GM18909 (cell line): ENCODE data around the gene CCNDBP1.
"Not testable (repeated sequence)": the region's sequence is repeated elsewhere in the genome, so short reads cannot be mapped to it uniquely, and the experiment has no call there.

Source experiments
- ATAC-seq: cut with Tn5 transposase; IDR thresholded peaks from one replicate; pipeline ENCODE4 v1.9.1; 2021; ENCODE audit warnings: mild to moderate bottlenecking; ENCODE audit not compliant: unreplicated experiment, poor library complexity

Gene CCNDBP1

GRCh38 chr15:43213466-43213865 is 28.3 kb downstream of the CCNDBP1 start:
- no peak for ATAC-seq

- ATAC-seq, result no peak
Observed at GRCh38 chr15:43214169-43214568, 29.0 kb downstream of the CCNDBP1 start.

- ATAC-seq, result no peak
Observed at GRCh38 chr15:43214592-43215295, 29.5 kb downstream of the CCNDBP1 start.

- ATAC-seq, result no peak
Observed at GRCh38 chr15:43215961-43216360, 30.8 kb downstream of the CCNDBP1 start.

GRCh38 chr15:43218908-43219706 is 33.9 kb downstream of the CCNDBP1 start:
- ATAC-seq, result no peak

GRCh38 chr15:43219929-43220928 is 35.0 kb downstream of the CCNDBP1 start:
- no peak for ATAC-seq

GRCh38 chr15:43220991-43221403 is 35.8 kb downstream of the CCNDBP1 start, which contains the start of gene EPB42:
Gene EPB42, minus strand, starts transcription at chr15:43221018. Its CDS starts 193 bp downstream, at chr15:43220825.
- no peak for ATAC-seq

GRCh38 chr15:43221422-43221821 is 36.2 kb downstream of the CCNDBP1 start:
- ATAC-seq, result no peak

GRCh38 chr15:43225201-43225949 is 40.2 kb downstream of the CCNDBP1 start:
- ATAC-seq, result peak; percentile 50

- ATAC-seq, result not testable (repeated sequence)
Observed at GRCh38 chr15:43225950-43226255, 40.7 kb downstream of the CCNDBP1 start.

- ATAC-seq, result no peak
Observed at GRCh38 chr15:43226436-43227305, 41.5 kb downstream of the CCNDBP1 start.

GRCh38 chr15:43229977-43230376 is 44.8 kb downstream of the CCNDBP1 start:
- ATAC-seq, result no peak

- no peak for ATAC-seq
Observed at GRCh38 chr15:43230640-43231115, 45.5 kb downstream of the CCNDBP1 start.

GRCh38 chr15:43232289-43232874 is 47.2 kb downstream of the CCNDBP1 start:
- no peak for ATAC-seq

GRCh38 chr15:43235536-43235935 is 50.3 kb downstream of the CCNDBP1 start:
- ATAC-seq, result no peak

- ATAC-seq, result no peak
Observed at GRCh38 chr15:43237842-43238470, 52.8 kb downstream of the CCNDBP1 start.

GRCh38 chr15:43238671-43239131 is 53.5 kb downstream of the CCNDBP1 start:
- no peak for ATAC-seq
